Measurements from ENCODE around the gene GADD45B.

Gene GADD45B

GRCh38 chr19:2455851-2456570, 19.9 kb upstream of the GADD45B start:
- H3K4me1 ChIP-seq (ENCODE audit: control insufficient read depth, insufficient read depth, low read length): peaks cover 2% of the 10 kb centered on the region; the same call in 1 of the 2 replicates
- H3K9me3 ChIP-seq (ENCODE audit: control insufficient read depth, insufficient read depth, low read depth, low read length): no peaks in the 10 kb centered on the region
- H3K27ac ChIP-seq (ENCODE audit: extremely low read depth, low read depth, low read length): peak overlapping the region; percentile 96
- H3K36me3 ChIP-seq (ENCODE audit: control insufficient read depth in 2 of 2, insufficient read depth in 1 of 2, low read length in 2 of 2): peaks cover 0 to 18% of the 10 kb centered on the region in 2 experiments; a peak in 2 of 3 replicates
- H3K4me3 ChIP-seq (ENCODE audit: low read depth, low read length): peak overlapping the region; percentile 95
- ChIA-PET POLR2A (interaction anchor here (0.6 to 5.3 kb wide), 12 partner anchors 11 to 194 kb away, joined by 3 to 83 read pairs (median 4); partner anchors contain the start of genes GADD45B and TIMM13), CTCF (interaction anchor here (1.3 to 2.3 kb wide), 2 partner anchors 18 kb away, joined by 4 to 5 read pairs; no protein-coding TSS in a partner anchor)
- TF ChIP-seq SP3 (tag by site-specific recombination; IDR thresholded peaks at IDR 0.05): peak; percentile 38; the same call in 1 of the 2 replicates
- no peak for TF ChIP-seq ZBTB21 (tag by site-specific recombination; IDR thresholded peaks at IDR 0.05)
- TF ChIP-seq ZNF324 (tag by site-specific recombination; IDR thresholded peaks at IDR 0.05): no peak
- TF ChIP-seq PRDM10 (tag by site-specific recombination; IDR thresholded peaks at IDR 0.05): peak; percentile 93
- no peak for TF ChIP-seq KLF17 (tag by site-specific recombination; IDR thresholded peaks at IDR 0.05)
- no peak for TF ChIP-seq ZNF707 (tag by site-specific recombination; IDR thresholded peaks at IDR 0.05)
- TF ChIP-seq ZNF214 (tag by site-specific recombination; IDR thresholded peaks at IDR 0.05; ENCODE audit: borderline replicate concordance): no peak
- TF ChIP-seq ZFHX2 (tag by site-specific recombination; conservative IDR thresholded peaks at IDR 0.05): no peak
- TF ChIP-seq ZBTB20 (tag by site-specific recombination; IDR thresholded peaks at IDR 0.05): peak; percentile 56; the same call in 1 of the 2 replicates
- TF ChIP-seq ZNF48 (tag by site-specific recombination; IDR thresholded peaks at IDR 0.05): no peak
- TF ChIP-seq REPIN1 (tag by site-specific recombination; IDR thresholded peaks at IDR 0.05; ENCODE audit: low read depth): no peak
- TF ChIP-seq ZNF302 (tag by site-specific recombination; IDR thresholded peaks at IDR 0.05; ENCODE audit: low read depth): no peak
- TF ChIP-seq ZNF280D (tag by site-specific recombination; IDR thresholded peaks at IDR 0.05): no peak
- no peak for TF ChIP-seq ZNF777 (tag by site-specific recombination; IDR thresholded peaks at IDR 0.05; ENCODE audit: borderline replicate concordance)
- TF ChIP-seq ZSCAN30 (tag by site-specific recombination; IDR thresholded peaks at IDR 0.05): no peak
- no peak; the same call in 1 of the 2 replicates for TF ChIP-seq ZBTB48 (tag by site-specific recombination; IDR thresholded peaks at IDR 0.05)
- TF ChIP-seq KLF9 (tag by site-specific recombination; IDR thresholded peaks at IDR 0.05; ENCODE audit: low read depth): peak; percentile 70
- TF ChIP-seq KLF16 (tag by site-specific recombination; IDR thresholded peaks at IDR 0.05): 0 out of 2 replicates have a peak, but pooled peaks have one; percentile 36
- TF ChIP-seq PRDM4 (tag by site-specific recombination; IDR thresholded peaks at IDR 0.05): peak; percentile 71
- TF ChIP-seq ZNF280C (tag by site-specific recombination; IDR thresholded peaks at IDR 0.05): no peak
- TF ChIP-seq ZBTB8A (tag by site-specific recombination; IDR thresholded peaks at IDR 0.05): peak; percentile 66
- TF ChIP-seq ZNF19 (tag by site-specific recombination; IDR thresholded peaks at IDR 0.05; ENCODE audit: low read depth): no peak
- TF ChIP-seq ZBTB7A (tag by site-specific recombination; IDR thresholded peaks at IDR 0.05; ENCODE audit: low read depth): peak; percentile 57; the same call in 1 of the 2 replicates

All from HEK293 (cell line).